Stimulated activated CD4-positive, alpha-beta T cell treated with anti-CD3 and anti-CD28 coated beads, Interleukin-15, amount 100 ng/mL, for 48 hours (primary cell): ENCODE data around the gene ATAD5.
"Not testable (repeated sequence)": the region's sequence is repeated elsewhere in the genome, so short reads cannot be mapped to it uniquely, and the experiment has no call there.

ENCODE experiments used
- DNase-seq, 2 donors: peaks; one replicate each; pipeline ENCODE4 v3.0.0-alpha.2; 2020; ENCODE audit warnings: low read depth in 2 of 2

The ATAD5 gene, protein sequence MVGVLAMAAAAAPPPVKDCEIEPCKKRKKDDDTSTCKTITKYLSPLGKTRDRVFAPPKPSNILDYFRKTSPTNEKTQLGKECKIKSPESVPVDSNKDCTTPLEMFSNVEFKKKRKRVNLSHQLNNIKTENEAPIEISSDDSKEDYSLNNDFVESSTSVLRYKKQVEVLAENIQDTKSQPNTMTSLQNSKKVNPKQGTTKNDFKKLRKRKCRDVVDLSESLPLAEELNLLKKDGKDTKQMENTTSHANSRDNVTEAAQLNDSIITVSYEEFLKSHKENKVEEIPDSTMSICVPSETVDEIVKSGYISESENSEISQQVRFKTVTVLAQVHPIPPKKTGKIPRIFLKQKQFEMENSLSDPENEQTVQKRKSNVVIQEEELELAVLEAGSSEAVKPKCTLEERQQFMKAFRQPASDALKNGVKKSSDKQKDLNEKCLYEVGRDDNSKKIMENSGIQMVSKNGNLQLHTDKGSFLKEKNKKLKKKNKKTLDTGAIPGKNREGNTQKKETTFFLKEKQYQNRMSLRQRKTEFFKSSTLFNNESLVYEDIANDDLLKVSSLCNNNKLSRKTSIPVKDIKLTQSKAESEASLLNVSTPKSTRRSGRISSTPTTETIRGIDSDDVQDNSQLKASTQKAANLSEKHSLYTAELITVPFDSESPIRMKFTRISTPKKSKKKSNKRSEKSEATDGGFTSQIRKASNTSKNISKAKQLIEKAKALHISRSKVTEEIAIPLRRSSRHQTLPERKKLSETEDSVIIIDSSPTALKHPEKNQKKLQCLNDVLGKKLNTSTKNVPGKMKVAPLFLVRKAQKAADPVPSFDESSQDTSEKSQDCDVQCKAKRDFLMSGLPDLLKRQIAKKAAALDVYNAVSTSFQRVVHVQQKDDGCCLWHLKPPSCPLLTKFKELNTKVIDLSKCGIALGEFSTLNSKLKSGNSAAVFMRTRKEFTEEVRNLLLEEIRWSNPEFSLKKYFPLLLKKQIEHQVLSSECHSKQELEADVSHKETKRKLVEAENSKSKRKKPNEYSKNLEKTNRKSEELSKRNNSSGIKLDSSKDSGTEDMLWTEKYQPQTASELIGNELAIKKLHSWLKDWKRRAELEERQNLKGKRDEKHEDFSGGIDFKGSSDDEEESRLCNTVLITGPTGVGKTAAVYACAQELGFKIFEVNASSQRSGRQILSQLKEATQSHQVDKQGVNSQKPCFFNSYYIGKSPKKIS (N-terminal part only)

DNA sequence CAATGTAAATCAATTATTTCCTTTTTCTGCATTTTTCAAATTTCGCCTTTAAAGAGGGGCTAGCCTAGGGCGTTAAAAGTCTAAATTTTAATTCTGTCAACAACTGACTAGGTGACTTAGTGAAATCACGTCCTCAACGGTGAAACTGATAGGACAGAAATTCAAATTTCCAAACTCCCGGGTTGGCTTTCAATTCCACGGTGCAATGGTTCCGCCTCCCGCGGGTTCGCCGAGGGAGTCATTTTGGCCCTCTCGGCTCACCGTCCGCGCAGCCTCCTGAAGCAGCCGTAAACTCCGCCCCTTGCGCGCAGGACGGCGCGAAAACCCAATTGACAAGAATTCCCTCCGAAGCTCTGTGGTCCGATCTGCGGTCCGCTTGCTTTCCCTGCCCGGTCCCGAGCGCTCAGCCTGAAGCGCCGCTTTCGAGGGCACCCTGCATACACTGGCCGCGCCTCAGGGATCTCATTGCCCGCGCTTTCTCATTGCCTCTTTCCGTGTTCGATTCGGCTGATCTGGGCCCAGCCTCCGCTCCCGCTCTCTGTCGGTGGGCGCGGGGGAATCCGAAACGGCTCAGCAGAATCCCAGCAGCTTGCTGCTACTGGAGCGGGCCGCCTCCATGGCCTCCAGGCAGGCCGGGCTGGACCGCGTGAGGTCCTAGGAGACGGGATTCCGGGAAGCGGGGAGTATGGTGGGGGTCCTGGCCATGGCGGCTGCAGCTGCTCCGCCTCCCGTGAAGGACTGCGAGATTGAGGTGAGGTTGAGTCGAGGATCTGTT, at the start of gene ATAD5:
ATAD5 (plus strand) TSS at position 304 of the 775 bp plus-strand sequence; CDS start at position 686, 382 bp downstream.
- peak; percentile 76 to 85 for DNase-seq

GRCh38 chr17:30782206-30782605, 49.6 kb upstream of the ATAD5 start:
- DNase-seq = no peak

- DNase-seq = no peak
These were observed 42.8 kb upstream of the ATAD5 start for GRCh38 chr17:30788918-30789317.

DNA sequence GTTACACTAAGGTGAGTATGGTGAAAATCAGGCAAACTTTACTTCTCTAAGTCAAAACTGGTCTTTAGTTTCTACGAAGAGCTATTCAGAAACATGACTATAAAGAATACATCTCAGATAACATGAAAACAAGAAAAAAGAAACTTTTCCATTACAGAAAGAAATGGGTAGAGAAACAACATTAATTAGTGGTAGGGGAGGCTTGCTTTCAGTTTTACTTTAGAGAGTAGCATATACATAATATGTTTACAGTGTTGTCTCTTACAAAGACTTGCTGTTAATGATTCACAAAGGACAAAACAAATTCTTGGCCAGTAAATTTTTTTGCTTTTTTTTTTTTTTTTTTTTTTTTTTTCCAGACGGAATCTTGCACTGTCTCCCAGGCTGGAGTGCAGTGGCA, 41.5 kb upstream of the ATAD5 start:
- DNase-seq = no peak

DNA sequence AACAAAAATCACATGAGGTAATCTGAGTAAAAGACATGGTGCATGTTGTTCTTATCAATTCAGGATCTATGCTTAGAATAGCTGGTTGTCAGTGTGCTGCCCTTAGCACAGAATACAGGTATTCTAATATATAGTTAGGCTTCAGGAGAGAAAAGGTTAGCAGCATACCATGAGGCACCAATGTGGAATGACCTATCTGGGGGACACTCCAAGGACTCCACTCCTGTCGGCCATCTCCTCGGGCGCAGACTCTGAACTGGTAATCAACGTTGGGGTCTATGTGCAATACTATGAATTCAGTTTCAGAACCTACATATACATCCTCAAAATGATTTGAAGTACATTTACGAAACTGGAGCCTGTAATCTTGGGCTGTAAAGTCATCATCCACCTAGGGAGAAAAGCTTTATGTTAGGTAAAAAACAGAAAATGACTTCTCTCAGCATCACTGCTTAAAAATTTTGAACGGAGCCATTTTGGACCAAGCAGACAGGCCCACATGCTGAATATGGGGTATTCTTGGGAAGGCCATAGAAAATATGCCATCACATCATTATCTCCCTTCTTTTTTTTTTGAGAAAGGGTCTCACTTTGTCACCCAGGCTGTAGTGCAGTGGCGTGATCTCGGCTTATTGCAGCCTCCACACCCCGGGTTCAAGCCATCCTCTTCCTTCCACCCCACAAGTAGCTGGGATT, 38.3 kb upstream of the ATAD5 start:
- no peak for DNase-seq

DNA sequence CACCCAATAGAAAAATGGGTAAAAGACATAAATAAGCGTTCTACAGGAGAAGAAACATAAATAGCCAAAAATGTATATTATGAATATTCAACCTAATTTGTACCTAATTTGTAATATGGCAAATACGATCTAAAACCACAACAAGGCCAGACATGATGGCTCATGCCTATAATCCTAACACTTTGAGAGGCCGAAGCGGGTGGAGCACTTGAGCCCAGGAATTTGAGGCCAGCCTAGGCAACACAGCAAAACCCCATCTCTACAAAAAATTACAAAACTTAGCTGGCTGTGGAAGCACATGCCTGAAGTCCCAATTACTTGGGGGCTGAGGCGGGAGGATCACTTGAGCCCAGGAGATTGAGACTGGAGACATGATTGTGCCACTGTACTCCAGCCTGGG, 37.4 kb upstream of the ATAD5 start:
- no peak for DNase-seq

GRCh38 chr17:30796016-30796415, 35.8 kb upstream of the ATAD5 start:
- DNase-seq = no peak

DNA sequence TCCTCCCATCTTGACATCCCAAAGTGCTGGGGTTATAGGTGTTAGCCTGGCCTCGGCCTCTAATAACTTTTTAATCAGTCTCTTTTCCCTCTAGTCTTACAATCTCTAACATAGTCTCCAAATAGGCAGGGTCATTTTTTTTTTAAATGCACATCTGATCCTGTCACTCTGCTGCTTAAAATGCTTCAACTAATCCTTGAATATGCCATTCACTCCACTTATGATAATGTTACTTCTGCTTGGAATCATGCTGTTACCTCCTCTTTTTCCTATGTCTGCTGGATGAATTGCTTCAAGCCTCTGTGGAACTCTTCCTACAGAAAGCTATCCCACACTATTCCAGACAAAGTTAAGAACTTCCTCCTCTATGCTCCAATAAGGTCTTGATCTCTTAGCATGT, 30.1 kb upstream of the ATAD5 start:
- DNase-seq = no peak

- DNase-seq = no peak
These were observed 25.8 kb upstream of the ATAD5 start for GRCh38 chr17:30805944-30806456.

DNA sequence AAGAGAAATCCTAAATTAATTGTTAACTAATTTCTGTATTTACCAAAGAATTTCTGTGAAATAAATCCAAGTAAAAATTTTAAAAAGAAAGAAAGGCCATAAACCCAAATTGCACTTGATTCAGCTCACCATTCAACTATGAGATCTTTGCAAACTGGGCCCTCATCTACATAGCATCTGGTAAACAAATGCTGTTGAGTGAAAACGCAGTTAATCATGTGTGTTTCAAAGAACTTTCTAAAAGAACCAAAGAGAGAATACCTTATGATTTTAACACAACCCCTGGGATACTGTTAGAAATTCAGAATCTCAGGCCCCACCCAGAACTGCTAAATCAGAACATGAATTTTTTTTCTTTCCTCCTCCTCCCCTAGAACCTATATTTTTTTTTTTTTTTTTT, 23.9 kb upstream of the ATAD5 start:
- DNase-seq = no peak

- DNase-seq = no peak
These were observed 22.9 kb upstream of the ATAD5 start for GRCh38 chr17:30808785-30809286.

DNA sequence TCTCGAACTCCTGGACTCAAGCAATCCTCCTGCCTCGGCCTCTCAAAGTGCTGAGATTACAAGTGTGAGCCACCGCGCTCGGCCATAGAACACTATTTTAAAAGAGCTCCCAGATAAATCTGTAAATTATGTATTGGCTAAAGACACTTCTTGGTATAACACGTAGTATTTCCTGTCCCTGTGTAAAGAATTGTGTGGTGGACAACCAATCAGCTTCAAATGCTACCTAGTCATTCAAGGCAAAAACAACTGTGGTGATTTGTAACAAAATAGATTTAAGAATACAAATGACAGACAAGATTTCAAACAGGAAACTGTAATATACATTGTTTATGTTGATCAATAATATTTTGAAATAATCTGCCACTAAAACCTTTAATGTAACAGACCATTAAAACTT, 21.9 kb upstream of the ATAD5 start:
- no peak for DNase-seq

DNA sequence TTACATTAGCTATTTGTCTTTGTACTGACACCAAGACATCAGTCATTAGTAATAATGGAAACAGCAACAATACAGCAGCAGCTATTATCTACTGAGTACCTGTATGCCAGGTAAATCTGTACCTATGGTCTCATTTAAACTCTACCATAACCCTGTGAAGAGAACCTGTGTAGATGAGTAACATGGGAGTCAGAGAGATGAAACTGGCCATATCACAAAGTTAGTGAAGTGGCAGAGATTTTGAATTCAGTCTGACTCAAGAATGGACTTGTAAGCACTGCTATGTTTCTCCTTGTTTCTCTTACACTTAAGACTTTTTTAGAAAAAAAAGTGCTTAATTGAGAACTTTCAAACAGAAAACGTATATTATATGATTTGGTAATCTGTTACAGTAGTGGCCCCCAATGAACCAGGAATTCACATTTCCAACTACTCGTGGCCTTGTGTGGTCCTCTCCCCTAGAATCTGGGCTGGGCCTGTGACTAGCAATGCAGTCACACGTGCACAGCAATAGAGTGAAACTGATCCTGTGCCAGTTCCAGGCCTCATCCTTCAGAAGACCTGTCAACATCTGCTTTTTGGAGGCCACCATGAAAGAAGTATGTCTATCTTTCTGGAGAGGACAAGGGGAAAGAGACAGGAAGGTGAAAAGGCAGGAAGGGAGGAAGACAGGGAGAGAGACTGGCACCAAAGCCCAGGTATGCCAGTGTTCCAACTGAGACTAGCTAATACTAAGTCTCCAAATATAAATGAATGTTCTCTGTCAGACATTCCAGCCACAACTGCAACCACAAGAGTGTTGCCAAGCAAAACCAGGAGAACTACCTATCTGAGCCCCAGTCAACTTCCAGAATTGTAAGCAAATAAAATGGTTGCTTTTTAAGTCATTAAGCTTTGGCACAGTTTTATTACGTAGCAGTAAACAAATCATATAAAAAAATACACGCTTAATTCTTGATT, 19.3 kb upstream of the ATAD5 start:
- no peak for DNase-seq

- not testable (repeated sequence) for DNase-seq
These were observed 17.5 kb upstream of the ATAD5 start for GRCh38 chr17:30814236-30814635.

DNA sequence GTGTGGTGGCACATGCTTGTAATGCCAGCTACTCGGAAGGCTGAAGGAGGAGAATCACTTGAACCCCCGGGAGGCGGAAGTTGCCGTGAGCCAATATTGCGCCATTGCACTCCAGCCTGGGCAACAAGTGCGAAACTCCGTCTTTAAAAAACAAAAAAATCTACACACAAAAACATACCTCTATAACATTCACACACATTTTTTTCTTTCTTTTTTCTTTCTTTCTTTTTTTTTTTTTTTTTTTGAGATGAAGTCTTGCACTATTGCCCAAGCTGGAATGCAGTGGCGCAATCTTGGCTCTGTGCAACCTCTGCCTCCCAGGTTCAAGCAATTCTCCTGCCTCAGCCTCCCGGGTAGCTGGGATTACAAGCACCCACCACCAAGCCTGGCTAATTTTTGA, 16.9 kb upstream of the ATAD5 start:
- DNase-seq = not testable (repeated sequence)

DNA sequence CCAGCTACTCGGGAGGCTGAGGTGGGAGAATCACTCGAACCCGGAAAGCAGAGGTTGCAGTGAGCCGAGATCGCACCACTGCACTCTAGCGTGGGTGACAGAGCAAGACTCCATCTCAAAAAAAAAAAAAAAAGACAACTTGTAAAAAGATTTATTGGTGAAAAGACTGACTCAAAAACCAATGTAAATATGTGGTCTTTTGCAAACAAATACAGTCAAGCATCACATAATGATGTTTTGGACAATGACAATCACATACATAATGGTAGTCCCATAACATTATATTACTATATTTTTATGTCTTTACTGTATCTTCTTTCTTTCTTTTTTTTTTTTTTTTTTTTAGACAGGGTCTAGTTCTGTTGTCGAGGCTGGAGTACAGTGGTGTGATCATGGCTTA, 15.6 kb upstream of the ATAD5 start:
- DNase-seq = no peak

DNA sequence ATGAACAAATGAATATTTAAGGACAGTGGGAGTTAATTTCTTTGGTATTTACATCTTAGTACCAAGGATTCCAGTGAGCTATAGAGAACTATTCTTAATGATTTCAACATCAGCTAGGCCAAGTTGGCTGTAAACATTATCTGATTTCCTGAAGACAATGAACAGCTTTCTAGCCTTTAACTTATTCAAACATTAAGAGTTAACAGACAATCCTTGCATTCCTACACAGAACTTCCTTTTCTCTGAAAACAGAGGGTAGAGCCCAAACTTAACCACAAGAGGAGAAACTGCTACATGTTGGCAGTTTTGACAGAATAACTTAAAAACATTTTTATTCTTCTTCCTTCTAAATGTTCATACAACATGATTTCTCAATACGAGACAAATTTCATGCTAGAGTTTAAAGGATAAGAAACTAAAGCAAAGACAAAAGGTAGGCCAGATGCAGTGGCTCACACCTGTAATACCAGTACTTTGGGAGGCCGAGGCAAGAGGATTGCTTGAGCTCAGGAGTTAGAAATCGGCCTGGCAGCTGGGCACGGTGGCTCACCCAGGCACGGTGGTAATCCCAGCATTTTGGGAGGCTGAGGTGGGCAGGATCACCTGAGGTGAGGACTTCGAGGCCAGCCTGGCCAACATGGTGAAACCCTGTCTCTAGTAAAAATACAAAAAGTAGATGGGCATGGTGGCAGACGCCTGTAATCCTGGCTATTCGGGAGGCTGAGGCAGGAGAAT, 11.6 kb upstream of the ATAD5 start:
- no peak for DNase-seq
